NCI-H2171 (cell line): Measurements from ENCODE around the gene LRFN5.

Experiments used
- DNase-seq: peaks from one replicate; lab custom pipeline; 2025; lab: John Stamatoyannopoulos, UW

Gene LRFN5

GRCh38 chr14:41899416-41899815, 292.7 kb downstream of the LRFN5 start:
- DNase-seq: peak; percentile 97

GRCh38 chr14:41900644-41901043, 294.0 kb downstream of the LRFN5 start:
- no peak for DNase-seq

- DNase-seq: no peak
These were observed 294.4 kb downstream of the LRFN5 start for GRCh38 chr14:41901089-41901488.

- no peak for DNase-seq
These were observed 298.8 kb downstream of the LRFN5 start for GRCh38 chr14:41905394-41905964.

GRCh38 chr14:41911155-41911554, 304.5 kb downstream of the LRFN5 start:
- DNase-seq: peak; percentile 37

GRCh38 chr14:41913398-41913797, 306.7 kb downstream of the LRFN5 start:
- no peak for DNase-seq

- no peak for DNase-seq
These were observed 309.1 kb downstream of the LRFN5 start for GRCh38 chr14:41915732-41916131.

GRCh38 chr14:41916313-41916712, 309.6 kb downstream of the LRFN5 start:
- DNase-seq: no peak

GRCh38 chr14:41925409-41925808, 318.7 kb downstream of the LRFN5 start:
- DNase-seq: peak; percentile 50

- DNase-seq: no peak
These were observed 343.9 kb downstream of the LRFN5 start for GRCh38 chr14:41950428-41951151.
